ENCODE data around the gene RAB27B. TPM values are rescaled to one million over a fixed set of nuclear protein-coding genes. Genes with fewer than 3 reads are reported as not detected.

Gene RAB27B
- total RNA-seq, 1 donor from 2014 or later: 16.6 TPM

DNA sequence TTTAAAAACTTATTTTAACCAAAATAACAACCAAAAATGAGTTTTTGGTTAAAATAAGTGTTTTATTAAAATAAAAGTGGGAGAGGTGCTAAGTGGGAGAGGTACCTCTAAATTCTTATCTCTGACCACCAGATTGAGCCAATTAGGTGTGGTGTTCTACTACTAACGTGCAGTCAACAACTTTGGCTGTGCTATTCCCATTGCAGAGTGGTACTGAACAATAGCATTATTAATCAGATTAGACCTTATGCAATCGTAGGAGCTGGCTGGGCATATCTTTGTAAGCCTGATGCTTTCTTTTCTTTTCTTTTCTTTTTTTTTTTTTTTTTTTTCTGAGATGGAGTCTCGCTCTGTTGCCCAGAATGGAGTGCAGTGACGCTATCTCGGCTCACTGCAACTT lies 38.9 kb downstream of the RAB27B start:
- DNase-seq (ENCODE audit: low spot score): no peak

DNA sequence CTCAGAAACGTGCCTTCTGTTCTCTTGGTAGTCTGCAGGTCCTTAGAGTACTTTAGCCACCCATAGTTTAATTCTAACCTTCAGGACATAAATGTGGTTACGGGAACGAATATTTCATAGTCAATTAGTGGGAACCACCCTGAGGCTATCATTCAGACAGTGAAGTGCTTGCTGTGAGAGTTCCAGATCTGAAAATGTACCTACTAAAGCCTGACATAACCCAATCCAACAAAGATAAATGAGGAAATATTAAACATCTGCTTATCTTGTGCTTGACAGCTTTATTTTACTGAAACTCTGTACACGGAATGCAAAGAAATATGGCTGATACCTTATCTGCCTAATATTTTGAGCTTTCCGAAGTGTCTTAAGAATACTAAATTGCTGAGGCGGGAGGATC lies 43.0 kb downstream of the RAB27B start:
- DNase-seq (ENCODE audit: low spot score): no peak

DNA sequence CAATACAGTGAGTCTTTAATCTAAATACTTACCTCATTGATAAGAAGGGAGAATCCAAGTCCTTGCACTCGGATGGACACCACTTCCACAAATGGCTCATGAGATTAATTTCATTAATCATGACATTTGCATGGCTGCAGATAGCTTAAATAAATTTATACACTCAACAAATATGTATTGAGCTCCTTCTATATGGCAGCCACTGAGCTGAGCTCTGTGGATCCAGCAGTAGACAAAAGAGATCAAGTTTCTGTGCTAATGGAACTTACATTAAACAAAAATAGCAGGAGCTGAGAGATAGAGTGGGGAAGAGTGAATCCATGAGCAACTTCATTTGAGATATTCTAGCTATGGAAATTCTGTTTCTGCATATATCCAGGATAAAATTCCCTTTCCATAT lies 44.4 kb downstream of the RAB27B start:
- DNase-seq (ENCODE audit: low spot score): no peak

DNA sequence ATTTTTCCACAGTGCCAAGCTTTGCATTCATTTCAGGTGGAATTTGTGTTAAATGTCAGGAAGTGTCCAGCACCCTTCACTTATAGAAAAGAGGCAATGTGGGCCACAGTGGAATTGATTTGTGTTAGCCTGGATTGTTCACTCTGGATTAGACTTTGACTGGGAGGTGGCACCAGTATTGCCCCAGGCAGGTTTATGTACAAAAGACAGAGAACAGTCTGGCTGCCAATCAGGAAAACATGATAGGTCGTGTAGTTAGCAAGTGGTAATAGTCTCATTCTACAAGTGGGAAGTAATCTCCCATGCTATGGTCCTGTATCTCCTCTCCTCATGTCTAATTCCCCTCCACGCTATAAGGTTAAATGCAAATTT lies 45.6 kb downstream of the RAB27B start:
- peak; percentile 67 for DNase-seq (ENCODE audit: low spot score)

DNA sequence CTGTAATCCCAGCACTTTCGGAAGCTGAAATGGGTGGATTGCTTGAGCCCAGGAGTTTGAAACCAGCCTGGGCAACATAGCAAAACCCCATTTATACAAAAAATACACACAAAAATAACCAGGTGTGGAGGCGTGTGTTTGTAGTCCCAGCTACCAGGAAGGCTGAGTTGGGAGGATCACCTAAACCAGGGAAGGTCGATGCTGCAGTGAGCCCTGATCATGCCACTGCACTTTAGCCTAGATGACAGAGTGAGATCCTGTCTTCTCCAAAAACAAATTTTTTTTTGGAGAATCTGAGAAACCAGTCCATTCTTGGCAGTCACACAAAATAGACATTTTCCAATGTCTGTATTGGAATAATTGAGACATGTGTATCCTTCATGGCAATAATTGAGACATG lies 46.8 kb downstream of the RAB27B start:
- no peak for DNase-seq (ENCODE audit: low spot score)

DNA sequence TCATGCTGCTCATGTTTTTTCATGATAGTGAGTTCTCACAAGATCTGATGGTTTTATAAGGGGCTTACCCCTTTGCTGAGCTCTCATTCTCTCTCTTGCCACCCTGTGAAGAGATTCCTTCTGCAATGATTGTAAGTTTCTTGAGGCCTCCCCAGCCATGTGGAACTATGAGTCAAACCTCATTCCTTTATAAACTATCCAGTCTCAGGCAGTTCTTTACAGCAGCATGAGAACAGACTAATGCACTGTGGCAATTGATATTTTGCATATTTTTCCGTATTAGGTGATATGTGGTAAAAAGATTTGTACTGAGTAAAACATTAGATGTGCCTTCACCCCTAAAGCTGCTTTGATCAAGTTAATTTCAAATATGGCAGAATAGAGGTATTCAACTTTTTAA lies 48.8 kb downstream of the RAB27B start:
- no peak for DNase-seq (ENCODE audit: low spot score)

DNA sequence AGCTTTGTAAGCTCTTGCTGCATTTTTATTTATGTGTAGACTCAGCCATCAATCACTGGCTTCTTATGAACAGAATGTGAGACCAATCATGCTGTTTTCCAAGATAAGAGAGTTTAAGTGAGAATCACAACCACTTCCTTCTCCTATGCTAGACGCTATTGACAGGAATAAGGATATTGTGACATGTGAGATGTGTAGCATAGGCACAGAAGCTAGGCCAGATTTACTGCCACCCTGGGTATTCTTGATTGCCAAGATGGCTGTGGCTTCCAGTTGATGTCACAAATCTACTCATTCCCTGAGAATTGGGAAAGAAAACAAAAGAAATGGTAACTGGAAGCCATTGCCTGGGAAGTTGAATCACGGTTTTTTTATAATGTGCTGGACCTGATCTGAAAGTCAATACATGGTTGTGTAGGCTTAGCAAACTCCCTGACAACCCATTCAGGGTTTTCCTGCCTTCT lies 49.9 kb downstream of the RAB27B start:
- no peak for DNase-seq (ENCODE audit: low spot score)

DNA sequence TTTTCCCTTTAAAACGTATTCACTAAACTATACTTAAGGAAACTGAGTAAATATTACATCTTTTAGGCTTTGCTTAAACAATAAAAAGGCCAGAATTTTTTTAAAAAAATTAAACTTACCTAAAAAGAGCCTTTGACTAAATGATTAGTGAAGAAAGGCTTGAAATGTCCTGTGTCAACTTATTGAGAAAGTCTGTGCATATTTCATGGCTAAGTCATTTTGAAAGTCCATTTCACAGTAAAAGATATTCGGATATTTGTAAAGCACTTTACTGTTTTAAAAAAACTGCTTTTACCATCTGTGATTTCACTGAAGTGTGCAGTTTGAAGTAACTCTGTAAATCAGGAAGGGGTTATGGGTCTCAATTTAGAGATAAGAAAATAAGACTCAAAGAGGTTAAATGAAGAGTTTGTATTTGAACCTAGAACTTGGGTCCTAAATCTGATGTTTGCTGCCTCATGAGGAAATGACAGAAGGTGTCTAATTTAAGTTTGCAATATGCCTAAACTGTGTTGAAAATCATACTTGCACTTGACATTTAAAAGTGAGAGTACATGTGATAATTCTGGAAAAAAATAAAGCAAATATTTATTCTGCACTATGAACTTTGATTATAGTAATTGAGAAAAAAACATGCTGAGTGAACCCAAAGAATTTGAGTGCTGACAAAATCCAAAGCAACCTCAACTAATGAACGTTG lies 50.5 kb downstream of the RAB27B start:
- no peak for DNase-seq (ENCODE audit: low spot score)

DNA sequence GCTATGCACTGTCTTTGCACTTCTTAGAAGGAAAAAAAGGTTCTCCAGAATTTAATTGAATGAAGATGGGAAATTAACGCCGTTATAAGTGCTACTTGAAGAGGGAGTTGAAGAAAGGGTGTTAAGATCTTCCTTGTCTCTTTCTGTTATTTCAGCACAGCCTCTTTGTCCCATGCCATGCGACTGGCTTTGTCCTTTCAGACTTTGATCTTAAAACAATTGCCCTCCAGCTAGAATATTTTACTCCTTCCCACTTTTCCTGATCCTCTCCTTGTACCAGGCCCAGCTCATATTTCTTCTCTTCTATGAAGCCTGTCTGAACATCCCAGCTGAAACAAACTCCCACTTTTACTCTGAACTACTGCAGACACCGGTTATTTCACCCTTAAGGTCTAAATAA lies 51.4 kb downstream of the RAB27B start:
- DNase-seq (ENCODE audit: low spot score): no peak

DNA sequence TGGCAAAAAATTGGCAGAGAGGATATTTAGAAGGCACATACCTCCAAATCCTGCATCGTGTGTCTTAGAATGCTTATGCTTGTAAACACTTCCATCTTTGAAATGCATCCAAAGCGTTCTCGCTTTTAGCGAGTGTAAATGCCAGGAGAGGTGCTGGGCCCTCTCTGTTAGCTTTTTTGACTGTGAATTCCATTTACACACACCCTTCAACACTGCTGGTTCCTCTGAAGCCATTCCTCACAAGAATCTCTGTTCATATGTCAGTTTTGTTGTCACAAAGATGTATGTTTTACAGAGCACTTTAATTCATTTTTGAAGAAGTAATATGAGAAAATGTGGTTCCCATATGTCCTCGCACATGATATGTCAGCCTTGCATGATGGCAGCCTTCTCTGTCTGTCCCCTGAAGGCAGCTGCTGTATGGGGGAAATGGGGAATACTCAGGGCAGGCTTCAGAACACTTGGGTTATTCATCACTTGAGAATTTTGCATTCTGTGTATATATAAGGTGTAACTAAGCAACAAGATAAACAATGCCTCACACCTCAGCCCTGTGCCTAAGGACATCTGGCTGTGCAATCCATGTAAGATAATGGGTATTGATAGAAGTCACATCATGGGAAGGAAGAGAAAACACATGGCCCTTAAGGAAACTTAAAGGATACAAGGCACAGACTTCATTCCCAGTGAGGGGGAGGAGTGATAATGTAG lies 52.3 kb downstream of the RAB27B start:
- DNase-seq (ENCODE audit: low spot score): no peak

DNA sequence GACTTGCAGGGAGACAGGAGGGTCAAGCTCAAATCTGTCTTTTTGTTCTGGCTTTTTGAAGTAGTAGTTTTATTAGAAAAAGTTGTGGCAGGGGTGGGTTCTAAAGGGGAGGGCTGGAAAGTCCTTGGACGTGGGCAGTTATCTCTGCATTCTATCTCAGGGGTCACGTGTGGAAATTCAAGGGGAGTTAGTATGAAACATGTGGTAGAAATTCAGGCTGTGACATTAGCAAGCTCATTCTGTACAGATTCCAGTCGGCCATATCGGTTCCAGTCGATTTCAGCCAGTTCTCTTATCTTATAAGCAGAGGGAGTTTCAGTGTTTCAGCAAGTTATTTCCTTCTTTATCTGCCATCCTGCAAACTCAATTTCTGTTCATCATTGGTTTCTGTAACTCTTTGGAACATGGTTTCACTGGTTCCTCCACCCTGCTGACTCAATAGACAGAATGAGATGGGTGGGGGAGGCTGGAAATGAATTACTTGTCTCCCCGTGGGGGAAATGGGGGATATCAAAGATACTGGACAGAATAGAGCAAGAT lies 53.0 kb downstream of the RAB27B start:
- no peak for DNase-seq (ENCODE audit: low spot score)

DNA sequence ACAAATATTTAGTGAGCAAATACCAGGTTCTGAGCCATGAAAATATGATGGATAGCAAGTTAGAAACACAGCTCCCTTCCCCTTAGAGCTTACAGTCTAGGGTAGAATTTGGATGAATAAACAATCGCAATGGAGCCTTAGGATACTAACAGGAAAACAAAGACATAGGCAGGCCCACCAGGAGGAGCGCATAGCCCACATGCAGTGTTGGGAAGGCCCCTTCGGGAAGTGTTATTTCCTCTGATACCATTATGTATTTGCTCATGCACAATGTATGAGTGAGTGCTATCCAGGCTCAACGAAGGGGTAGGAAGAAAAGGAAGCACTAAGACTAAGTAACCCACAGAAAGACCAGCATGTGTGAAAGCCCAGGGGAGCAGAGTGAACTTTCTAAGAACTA lies 54.0 kb downstream of the RAB27B start:
- no peak for DNase-seq (ENCODE audit: low spot score)

DNA sequence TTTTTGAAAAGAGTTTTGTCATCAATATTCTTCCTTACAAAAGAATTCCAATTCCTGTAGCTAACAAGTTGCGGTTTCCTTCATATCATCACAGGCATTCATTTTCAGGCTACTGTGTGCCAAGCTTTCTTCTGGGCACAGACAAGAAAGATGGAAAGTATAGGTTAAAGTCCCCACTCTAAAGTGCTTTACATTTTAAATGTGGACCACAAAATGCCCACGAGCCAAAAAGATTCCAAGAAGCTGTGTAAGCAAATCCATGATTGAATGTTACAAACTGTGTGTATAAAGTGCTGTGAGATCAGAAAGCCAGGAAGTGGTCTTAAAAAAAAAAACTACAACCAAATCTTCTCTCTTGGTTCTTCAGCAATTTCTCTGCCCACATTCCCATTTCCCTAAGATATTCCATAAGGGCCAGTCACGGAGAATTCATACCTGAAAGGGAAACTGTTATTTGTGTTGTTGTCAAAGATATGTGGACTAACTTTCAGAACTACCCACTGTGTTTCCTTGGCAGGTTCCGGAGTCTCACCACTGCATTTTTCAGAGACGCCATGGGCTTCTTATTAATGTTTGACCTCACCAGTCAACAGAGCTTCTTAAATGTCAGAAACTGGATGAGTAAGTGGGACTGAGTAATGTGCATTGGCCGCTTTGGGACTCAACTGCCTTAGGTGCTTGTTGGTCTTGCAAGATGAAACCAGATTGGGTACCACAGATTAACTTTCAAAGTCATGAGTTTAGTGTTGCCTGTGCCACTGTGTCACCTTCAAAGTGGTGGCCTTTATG lies 55.7 kb downstream of the RAB27B start:
- no peak for DNase-seq (ENCODE audit: low spot score)

DNA sequence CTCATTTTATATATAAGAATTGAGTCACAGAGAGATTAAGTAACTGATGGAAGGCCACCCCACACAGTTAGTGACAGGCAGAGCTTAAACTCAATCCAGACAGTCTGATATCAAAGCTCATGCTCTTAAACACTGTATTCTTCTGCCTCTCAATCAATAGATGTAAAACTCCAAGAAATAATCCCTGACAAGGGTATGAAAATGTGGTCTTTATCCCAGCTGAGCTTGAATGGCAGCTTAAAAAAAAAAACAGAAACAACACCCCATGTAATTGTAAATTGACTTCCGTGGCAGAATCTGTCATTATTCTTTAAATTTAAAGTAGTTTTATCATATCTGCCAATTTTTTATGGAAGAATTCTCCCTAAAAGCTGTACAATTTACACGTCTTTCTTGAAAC lies 60.1 kb downstream of the RAB27B start:
- DNase-seq (ENCODE audit: low spot score): no peak

DNA sequence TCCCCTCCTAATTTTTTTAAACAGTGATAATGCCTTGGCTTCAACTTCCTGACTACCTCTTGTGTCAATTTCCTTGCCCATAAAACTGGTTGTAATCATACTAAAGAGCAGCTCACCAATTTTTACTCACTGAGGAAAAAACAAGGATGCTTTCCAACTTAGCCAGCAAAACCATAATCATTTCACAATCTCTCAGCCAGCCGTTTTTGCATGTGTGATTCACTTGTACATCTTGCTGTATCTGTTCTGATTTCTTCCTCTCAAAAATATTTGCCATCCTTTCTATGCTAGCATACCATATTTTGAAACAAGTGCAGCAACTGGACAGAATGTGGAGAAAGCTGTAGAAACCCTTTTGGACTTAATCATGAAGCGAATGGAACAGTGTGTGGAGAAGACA lies 60.7 kb downstream of the RAB27B start:
- no peak for DNase-seq (ENCODE audit: low spot score)

DNA sequence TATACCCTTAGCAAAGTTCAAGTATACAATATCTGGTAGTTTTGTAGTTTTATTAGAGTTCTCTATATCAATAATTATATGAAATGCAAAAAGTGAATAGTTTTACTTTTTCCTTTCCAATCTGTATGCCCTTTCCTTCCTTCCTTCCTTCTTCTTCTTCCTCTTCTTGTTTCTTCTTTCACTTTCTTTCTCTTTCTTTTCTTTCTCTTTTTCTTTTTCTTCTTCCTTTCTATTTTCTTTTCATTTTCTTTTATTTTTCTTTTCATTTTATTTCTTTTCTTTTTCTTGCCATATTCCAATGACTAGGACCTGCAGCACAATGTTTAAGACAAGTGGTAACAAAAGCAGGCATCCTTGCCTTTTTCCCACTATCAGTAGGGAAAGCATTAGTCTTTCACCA lies 71.2 kb downstream of the RAB27B start:
- DNase-seq (ENCODE audit: low spot score): no peak

DNA sequence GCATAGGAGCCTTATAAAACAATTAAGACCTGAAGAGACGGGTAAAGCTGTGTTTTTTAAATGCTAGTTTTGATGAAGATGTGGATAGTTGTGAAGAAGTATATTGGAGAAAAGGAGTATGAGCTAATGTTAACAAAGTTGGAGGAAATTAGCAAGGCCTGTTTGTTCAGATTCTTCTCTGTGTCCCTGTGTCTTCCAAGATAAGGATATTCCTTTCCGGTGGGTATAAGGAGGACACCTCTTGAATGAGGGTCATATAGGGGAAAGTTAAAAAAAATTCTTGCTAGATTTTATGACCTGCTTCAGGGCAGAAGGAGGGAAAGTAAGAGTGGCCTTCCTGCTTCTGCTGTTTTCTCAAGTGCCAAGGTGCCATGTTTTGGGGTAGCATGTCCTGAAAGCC lies 72.0 kb downstream of the RAB27B start:
- no peak for DNase-seq (ENCODE audit: low spot score)

DNA sequence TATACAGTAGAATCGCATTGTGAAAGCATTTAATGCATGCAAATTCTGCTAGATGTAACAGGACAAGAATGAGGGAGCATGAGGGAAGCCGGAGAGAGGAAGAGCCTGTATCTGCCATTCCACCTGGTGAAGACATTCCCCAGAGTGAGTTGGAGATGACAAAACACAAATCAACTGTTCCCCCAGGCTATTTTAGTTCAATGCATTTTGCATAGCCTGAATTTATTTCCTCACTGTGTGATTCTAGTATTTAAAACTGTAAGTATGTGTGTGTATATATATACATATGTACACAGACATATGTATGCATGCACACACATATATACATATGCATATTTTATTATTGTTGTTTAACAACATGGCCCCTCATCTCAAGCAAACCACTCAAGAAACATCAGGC lies 76.3 kb downstream of the RAB27B start:
- no peak for DNase-seq (ENCODE audit: low spot score)

DNA sequence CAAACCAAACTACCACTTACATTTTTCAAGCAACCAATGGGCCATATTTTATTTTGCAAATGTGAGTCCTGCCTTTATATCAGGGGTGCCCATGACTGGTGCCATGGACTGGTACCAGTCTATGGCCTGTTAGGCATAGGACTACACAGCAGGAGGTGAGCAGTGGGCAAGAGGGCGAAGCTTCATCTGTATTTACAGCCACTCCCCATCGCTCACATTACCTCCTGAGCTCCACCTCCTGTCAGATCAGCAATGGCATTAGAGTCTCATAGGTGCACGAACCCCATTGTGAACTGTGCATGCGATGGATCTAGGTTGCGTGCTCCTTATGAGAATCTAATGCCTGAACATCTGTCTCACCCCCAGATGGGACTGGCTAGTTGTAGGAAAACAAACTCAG lies 77.4 kb downstream of the RAB27B start:
- no peak for DNase-seq (ENCODE audit: low spot score)

DNA sequence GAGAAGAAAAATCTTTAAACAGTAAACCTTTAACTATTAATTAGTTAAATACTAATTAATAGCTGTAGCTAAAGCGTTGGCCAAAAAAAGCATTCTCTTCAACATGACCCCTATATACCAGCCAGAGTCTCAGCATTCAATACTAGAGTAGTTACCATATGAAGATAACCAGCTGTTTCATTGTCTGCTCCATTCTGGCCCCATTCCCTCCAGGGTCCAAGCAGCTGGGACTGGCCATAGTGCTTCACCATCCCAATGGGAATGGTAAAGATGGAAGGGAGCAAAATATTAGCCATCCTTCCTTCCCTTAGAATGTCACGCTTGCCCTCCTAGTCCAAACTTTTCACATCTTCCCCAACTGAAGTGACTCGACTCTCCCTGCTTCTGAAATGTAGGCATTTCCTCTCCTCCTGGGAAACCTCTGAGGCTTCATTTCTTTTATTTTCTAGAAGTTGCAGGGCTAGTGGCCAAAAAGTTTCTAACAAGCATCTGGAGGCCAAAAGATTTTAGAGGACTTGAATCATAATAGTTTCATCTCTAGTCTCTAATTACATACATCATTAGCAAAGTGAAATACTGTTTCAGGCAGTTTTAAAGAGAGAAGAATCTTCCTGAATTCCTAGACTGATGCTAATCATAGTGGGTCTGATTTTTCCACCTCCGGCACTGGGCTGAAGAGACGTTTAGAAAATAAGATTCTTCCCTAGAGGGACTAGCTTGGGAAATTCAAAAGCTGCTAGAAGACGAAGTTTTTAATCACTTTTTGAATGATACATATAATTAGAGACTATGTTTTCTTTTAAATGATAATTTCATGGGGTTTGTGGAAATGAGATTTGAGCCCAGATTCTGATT lies 78.3 kb downstream of the RAB27B start:
- no peak for DNase-seq (ENCODE audit: low spot score)

DNA sequence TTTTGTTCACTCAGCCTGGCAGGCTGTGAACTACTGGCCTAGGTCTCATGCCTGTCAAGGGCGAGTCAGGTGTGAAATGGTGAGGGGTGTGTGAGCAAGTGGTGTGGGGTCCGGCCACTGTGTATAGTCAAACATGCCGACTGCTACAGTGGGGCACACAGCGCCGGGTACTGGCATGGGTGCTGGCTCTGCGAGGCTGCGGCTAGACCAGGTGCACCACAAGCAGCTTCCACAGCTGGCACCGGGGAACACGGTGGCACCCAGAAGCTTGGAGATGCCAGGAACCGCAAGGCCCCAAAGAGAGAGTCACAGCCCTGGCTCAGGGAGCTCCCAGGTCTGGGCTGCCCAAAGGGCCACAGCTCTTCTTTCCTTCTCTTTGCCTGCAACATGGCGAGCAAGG lies 81.3 kb downstream of the RAB27B start:
- no peak for DNase-seq (ENCODE audit: low spot score)

All from mucosa of gallbladder (tissue), 1 donor.